Measurements from ENCODE around the gene ZSCAN32. TPM values are rescaled to one million over a fixed set of nuclear protein-coding genes. Genes with fewer than 3 reads are reported as not detected.

ZSCAN32 gene
- total and polyA plus RNA-seq, 2 experiments from 2014 or later: 8.0 to 10.7 TPM

DNA sequence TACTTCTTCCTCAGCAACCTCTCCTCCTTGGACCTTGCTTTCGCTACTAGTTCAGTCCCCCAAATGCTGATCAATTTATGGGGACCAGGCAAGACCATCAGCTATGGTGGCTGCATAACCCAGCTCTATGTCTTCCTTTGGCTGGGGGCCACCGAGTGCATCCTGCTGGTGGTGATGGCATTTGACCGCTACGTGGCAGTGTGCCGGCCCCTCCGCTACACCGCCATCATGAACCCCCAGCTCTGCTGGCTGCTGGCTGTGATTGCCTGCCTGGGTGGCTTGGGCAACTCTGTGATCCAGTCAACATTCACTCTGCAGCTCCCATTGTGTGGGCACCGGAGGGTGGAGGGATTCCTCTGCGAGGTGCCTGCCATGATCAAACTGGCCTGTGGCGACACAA lies 44.7 kb downstream of the ZSCAN32 start:
- H2AFZ ChIP-seq: no peak overlapping the region
- no peak for TF ChIP-seq EZH2phosphoT487 (IDR thresholded peaks at IDR 0.05; ENCODE audit: insufficient read depth, low read depth)
- TF ChIP-seq EZH2 (IDR thresholded peaks at IDR 0.05; ENCODE audit: insufficient read depth, poor library complexity, severe bottlenecking): no peak
- no peak overlapping the region for H3K27ac ChIP-seq
- H3F3A ChIP-seq (ENCODE audit: insufficient read depth): no peaks in the 10 kb centered on the region
- no peak for DNase-seq
- H3K9me3 ChIP-seq (ENCODE audit: low read depth): no peaks in the 10 kb centered on the region
- H3K4me3 ChIP-seq: no peak overlapping the region
- no peak overlapping the region for H3K4me2 ChIP-seq (ENCODE audit: unreplicated experiment)
- H3K36me3 ChIP-seq (ENCODE audit: low read depth): no peaks in the 10 kb centered on the region
- no peaks in the 10 kb centered on the region for H3K4me1 ChIP-seq (ENCODE audit: insufficient read depth)
- WGBS, 2 experiments (ENCODE audit: low coverage in 1 of 2, low lambda C conversion rate in 2 of 2, missing lambda C conversion rate in 2 of 2): 55% methylated on average over 10 of the region's 10 CpGs
- H3K9ac ChIP-seq: no peak overlapping the region
- in situ Hi-C loops (cut with MboI): no loop called here
- H4K20me1 ChIP-seq (ENCODE audit: insufficient read depth): no peaks in the 10 kb centered on the region
- 0 out of 2 replicates have a peak, but pooled peaks cover 4% of the 10 kb centered on the region for H3K27me3 ChIP-seq (replicated peaks; ENCODE audit: insufficient read depth)
- 0 out of 2 replicates have a peak, but pooled peaks cover 2% of the 10 kb centered on the region for H3K9me2 ChIP-seq (ENCODE audit: insufficient read depth)
- no peaks in the 10 kb centered on the region for H3K79me2 ChIP-seq (ENCODE audit: insufficient read depth)

DNA sequence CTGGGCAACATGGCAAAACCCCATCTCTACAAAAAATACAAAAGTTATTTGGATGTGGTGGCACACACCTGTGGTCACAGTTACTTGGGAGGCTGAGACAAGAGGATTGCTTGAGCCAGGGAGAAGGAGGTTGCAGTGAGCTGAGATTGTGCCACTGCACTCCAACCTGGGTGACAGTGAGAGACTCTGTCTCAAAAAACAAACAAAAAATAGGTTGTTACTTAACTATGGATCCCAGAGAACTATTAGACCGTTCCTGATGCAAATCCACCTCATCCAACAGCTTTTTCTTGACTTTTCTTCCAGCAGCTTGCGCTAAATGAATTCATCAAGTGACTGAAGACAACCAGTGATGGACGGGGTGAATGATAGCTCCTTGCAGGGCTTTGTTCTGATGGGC lies 45.2 kb downstream of the ZSCAN32 start, which contains the start of gene OR2C1:
Gene OR2C1, plus strand, starts transcription at position 301 of the 400 bp plus-strand sequence. Its CDS starts 52 bp downstream, at position 353.
- Histone ChIP-seq H3K4me1 (ENCODE audit: insufficient read depth) (no peaks in the 10 kb centered on the region), H3K79me2 (ENCODE audit: insufficient read depth) (no peaks in the 10 kb centered on the region), H3K4me2 (ENCODE audit: unreplicated experiment) (no peak within 1 kb of the TSS), H3K9ac (no peak within 1 kb of the TSS), H3K9me3 (ENCODE audit: low read depth) (no peaks in the 10 kb centered on the region), H3K4me3 (no peak within 1 kb of the TSS), H3K27me3 (replicated peaks; ENCODE audit: insufficient read depth) (0 out of 2 replicates have a peak, but pooled peaks cover under 1% of the 10 kb centered on the region), H3K36me3 (ENCODE audit: low read depth) (no peaks in the 10 kb centered on the region), H3K9me2 (ENCODE audit: insufficient read depth) (0 out of 2 replicates have a peak, but pooled peaks cover 2% of the 10 kb centered on the region), H3F3A (ENCODE audit: insufficient read depth) (no peaks in the 10 kb centered on the region), H4K20me1 (ENCODE audit: insufficient read depth) (no peaks in the 10 kb centered on the region), H2AFZ (no peak within 1 kb of the TSS), H3K27ac (no peak within 1 kb of the TSS)
- in situ Hi-C loops (cut with MboI): no loop called here
- DNase-seq: no peak
- TF ChIP-seq EZH2phosphoT487 (IDR thresholded peaks at IDR 0.05; ENCODE audit: insufficient read depth, low read depth) (no peak), EZH2 (IDR thresholded peaks at IDR 0.05; ENCODE audit: insufficient read depth, poor library complexity, severe bottlenecking) (no peak)
- 34 to 43% methylated on average over 3 of the region's 3 CpGs for WGBS, 2 experiments (ENCODE audit: low coverage in 1 of 2, low lambda C conversion rate in 2 of 2, missing lambda C conversion rate in 2 of 2)

DNA sequence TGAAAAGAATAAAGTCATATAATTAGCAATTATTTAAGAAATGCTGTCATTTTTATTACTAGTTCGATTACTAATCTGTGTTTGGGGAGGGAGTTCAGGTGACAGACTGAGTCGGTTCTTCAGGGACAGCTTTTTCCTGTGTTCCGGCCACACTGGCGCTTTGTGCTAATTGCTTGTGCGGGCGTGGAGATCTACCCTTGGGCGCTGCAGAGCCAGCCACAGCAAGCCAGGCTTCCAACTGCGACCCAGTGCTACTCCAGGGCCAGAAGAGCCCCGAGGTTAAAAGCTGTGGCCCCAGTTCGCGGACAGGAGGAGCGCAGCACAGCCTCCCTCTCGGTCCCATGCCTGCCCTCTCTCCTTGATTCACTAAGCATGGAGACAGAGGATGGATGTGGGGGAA lies 51.6 kb downstream of the ZSCAN32 start:
- in situ Hi-C loops (cut with MboI): no loop called here
- Histone ChIP-seq H4K20me1 (ENCODE audit: insufficient read depth) (no peaks in the 10 kb centered on the region), H3F3A (ENCODE audit: insufficient read depth) (no peaks in the 10 kb centered on the region), H3K27ac (no peak overlapping the region), H3K9ac (no peak overlapping the region), H3K27me3 (replicated peaks; ENCODE audit: insufficient read depth) (no peaks in the 10 kb centered on the region), H3K4me3 (no peak overlapping the region), H3K9me3 (ENCODE audit: low read depth) (no peaks in the 10 kb centered on the region), H3K4me2 (ENCODE audit: unreplicated experiment) (no peak overlapping the region), H3K79me2 (ENCODE audit: insufficient read depth) (no peaks in the 10 kb centered on the region), H3K36me3 (ENCODE audit: low read depth) (no peaks in the 10 kb centered on the region), H3K4me1 (ENCODE audit: insufficient read depth) (no peaks in the 10 kb centered on the region), H2AFZ (no peak overlapping the region), H3K9me2 (ENCODE audit: insufficient read depth) (no peaks in the 10 kb centered on the region)
- TF ChIP-seq EZH2phosphoT487 (IDR thresholded peaks at IDR 0.05; ENCODE audit: insufficient read depth, low read depth) (no peak), EZH2 (IDR thresholded peaks at IDR 0.05; ENCODE audit: insufficient read depth, poor library complexity, severe bottlenecking) (no peak)
- DNase-seq: no peak
- 58 to 63% methylated on average over 13 of the region's 13 CpGs for WGBS, 2 experiments (ENCODE audit: low coverage in 1 of 2, low lambda C conversion rate in 2 of 2, missing lambda C conversion rate in 2 of 2)

DNA sequence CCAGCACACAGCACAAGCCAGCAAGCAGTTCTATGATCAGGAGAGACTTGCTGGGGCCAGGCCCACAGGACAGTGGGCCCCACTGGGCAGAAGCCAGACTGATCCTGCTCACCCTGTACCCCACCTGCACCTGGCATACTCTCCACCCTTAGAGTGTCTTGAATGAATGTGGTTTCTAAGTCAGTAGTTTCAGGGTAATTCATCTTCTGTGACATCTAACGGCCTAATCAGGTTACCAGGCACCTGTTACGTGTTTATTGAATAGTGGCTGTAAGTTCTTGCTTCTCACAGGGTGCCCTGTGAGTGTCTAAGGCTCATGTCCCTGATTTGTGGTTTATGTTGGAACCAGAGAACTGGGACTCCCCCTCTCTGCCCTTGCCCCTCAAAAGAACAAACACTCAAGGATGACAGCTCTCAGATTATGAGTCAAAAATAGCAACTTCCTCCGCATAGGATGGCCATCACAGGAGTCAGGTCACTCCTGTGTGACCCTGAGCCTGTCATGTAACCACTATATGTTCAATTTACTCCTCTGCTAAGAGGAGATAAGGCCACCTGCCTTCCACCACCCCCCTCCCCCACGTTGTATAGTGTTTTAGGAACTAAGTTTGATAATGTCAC lies 52.1 kb downstream of the ZSCAN32 start:
- no peak for TF ChIP-seq EZH2 (IDR thresholded peaks at IDR 0.05; ENCODE audit: insufficient read depth, poor library complexity, severe bottlenecking)
- no peak for TF ChIP-seq EZH2phosphoT487 (IDR thresholded peaks at IDR 0.05; ENCODE audit: insufficient read depth, low read depth)
- H3F3A ChIP-seq (ENCODE audit: insufficient read depth): no peaks in the 10 kb centered on the region
- in situ Hi-C loops (cut with MboI): no loop called here
- no peak overlapping the region for H3K9ac ChIP-seq
- no peaks in the 10 kb centered on the region for H3K27me3 ChIP-seq (replicated peaks; ENCODE audit: insufficient read depth)
- H3K4me2 ChIP-seq (ENCODE audit: unreplicated experiment): no peak overlapping the region
- no peaks in the 10 kb centered on the region for H3K79me2 ChIP-seq (ENCODE audit: insufficient read depth)
- H2AFZ ChIP-seq: no peak overlapping the region
- no peak overlapping the region for H3K27ac ChIP-seq
- no peaks in the 10 kb centered on the region for H3K4me1 ChIP-seq (ENCODE audit: insufficient read depth)
- H3K9me3 ChIP-seq (ENCODE audit: low read depth): no peaks in the 10 kb centered on the region
- no peaks in the 10 kb centered on the region for H3K36me3 ChIP-seq (ENCODE audit: low read depth)
- H3K9me2 ChIP-seq (ENCODE audit: insufficient read depth): no peaks in the 10 kb centered on the region
- 27 to 29% methylated on average over 4 of the region's 4 CpGs for WGBS, 2 experiments (ENCODE audit: low coverage in 1 of 2, low lambda C conversion rate in 2 of 2, missing lambda C conversion rate in 2 of 2)
- H4K20me1 ChIP-seq (ENCODE audit: insufficient read depth): no peaks in the 10 kb centered on the region
- no peak for DNase-seq
- H3K4me3 ChIP-seq: no peak overlapping the region
